BLaER1 (cell line): ENCODE results near the gene TULP3.

ENCODE experiments used
- H3K27ac ChIP-seq: shearing (Covaris generic); formaldehyde crosslinking; 2 replicates; pipeline ENCODE4 v1.8.1; 2022
- H3K27me3 ChIP-seq: shearing (Covaris generic); formaldehyde crosslinking; 2 replicates; pipeline ENCODE4 v1.8.1; 2022
- H3K36me3 ChIP-seq: shearing (Covaris generic); formaldehyde crosslinking; 2 replicates; pipeline ENCODE4 v1.8.1; 2022
- H3K4me1 ChIP-seq: shearing (Covaris generic); formaldehyde crosslinking; 2 replicates; pipeline ENCODE4 v1.8.1; 2022
- H3K4me2 ChIP-seq: shearing (Covaris generic); formaldehyde crosslinking; 2 replicates; pipeline ENCODE4 v1.8.1; 2022
- H3K4me3 ChIP-seq: shearing (Covaris generic); formaldehyde crosslinking; 2 replicates; pipeline ENCODE4 v1.8.1; 2022
- H3K9ac ChIP-seq: shearing (Covaris generic); formaldehyde crosslinking; 2 replicates; pipeline ENCODE4 v1.8.1; 2022
- H3K9me3 ChIP-seq: shearing (Covaris generic); formaldehyde crosslinking; 2 replicates; pipeline ENCODE4 v1.8.1; 2022
- H4K20me1 ChIP-seq: shearing (Covaris generic); formaldehyde crosslinking; 2 replicates; pipeline ENCODE4 v1.8.1; 2022
- Cebpa-rat ChIP-seq: shearing (Covaris generic); IDR thresholded peaks from 2 replicates; pipeline ENCODE4 v1.8.1; 2022

The TULP3 gene

DNA sequence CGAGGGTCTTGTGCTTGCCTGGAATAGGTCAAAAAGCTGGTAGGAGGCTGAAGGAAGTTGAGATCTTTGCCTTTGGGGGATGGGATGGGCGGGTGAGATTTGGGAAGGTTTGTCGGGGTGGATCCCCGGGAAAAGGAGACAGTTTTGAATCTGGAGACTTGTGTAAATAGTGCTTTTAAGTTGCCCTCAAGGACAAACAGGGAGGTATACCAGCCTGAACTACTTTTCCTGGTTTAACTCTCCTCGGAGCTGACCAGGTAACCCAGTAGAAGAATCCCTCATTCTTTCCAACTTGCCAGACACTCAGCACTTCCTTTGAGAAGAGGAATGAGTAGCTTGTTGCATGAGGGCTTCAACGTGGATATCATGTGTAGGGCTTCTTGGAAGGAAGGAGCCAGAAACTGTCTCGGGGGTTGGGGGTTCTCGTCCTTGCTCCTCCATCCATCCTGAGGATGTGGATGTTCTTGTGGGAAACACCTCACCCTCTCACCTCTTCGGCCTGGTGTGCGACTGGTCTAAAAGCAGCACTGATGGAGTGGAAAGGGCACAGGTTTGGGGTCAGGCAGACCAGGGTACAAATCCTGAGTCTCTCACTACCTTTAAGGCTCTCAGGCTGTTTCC is 70.4 kb downstream of the TULP3 start:
- Histone ChIP-seq H3K4me3 (peak overlapping the region; percentile 91), H3K27me3 (no peaks in the 10 kb centered on the region), H4K20me1 (peaks cover 54% of the 10 kb centered on the region), H3K9me3 (no peaks in the 10 kb centered on the region), H3K9ac (peak overlapping the region; percentile 82; the same call in 1 of the 2 replicates), H3K27ac (no peak overlapping the region), H3K36me3 (peaks cover 23% of the 10 kb centered on the region), H3K4me2 (peak overlapping the region; percentile 85), H3K4me1 (peaks cover 39% of the 10 kb centered on the region)
- no peak for TF ChIP-seq Cebpa-rat

GRCh38 chr12:2961705-2962104 is 71.0 kb downstream of the TULP3 start:
- H3K4me2 ChIP-seq, result peak overlapping the region; percentile 85
- H3K9ac ChIP-seq, result 0 out of 2 replicates have a peak overlapping the region, but pooled peaks have one; percentile 82
- H3K36me3 ChIP-seq, result peaks cover 29% of the 10 kb centered on the region
- peaks cover 59% of the 10 kb centered on the region for H4K20me1 ChIP-seq
- no peak overlapping the region for H3K4me3 ChIP-seq
- peaks cover 39% of the 10 kb centered on the region for H3K4me1 ChIP-seq
- H3K27ac ChIP-seq, result no peak overlapping the region
- no peak for TF ChIP-seq Cebpa-rat
- no peaks in the 10 kb centered on the region for H3K9me3 ChIP-seq
- H3K27me3 ChIP-seq, result no peaks in the 10 kb centered on the region

- Histone ChIP-seq H3K9ac (no peak overlapping the region), H3K27me3 (no peaks in the 10 kb centered on the region), H4K20me1 (peaks cover 72% of the 10 kb centered on the region), H3K4me2 (no peak overlapping the region), H3K4me3 (no peak overlapping the region), H3K4me1 (peaks cover 30% of the 10 kb centered on the region), H3K36me3 (peaks cover 34% of the 10 kb centered on the region), H3K9me3 (no peaks in the 10 kb centered on the region), H3K27ac (0 out of 2 replicates have a peak overlapping the region, but pooled peaks have one; percentile 13)
- TF ChIP-seq Cebpa-rat, result no peak
These were observed 72.6 kb downstream of the TULP3 start for GRCh38 chr12:2963154-2963759.

- H3K36me3 ChIP-seq, result peaks cover 38% of the 10 kb centered on the region
- no peak for TF ChIP-seq Cebpa-rat
- no peaks in the 10 kb centered on the region for H3K9me3 ChIP-seq
- H3K27me3 ChIP-seq, result no peaks in the 10 kb centered on the region
- H3K4me1 ChIP-seq, result peaks cover 27% of the 10 kb centered on the region
- no peak overlapping the region for H3K9ac ChIP-seq
- H4K20me1 ChIP-seq, result peaks cover 78% of the 10 kb centered on the region
- no peak overlapping the region for H3K4me3 ChIP-seq
- H3K27ac ChIP-seq, result no peak overlapping the region
- no peak overlapping the region for H3K4me2 ChIP-seq
These were observed 73.1 kb downstream of the TULP3 start for GRCh38 chr12:2963760-2964292.

GRCh38 chr12:2967651-2968050 is 77.0 kb downstream of the TULP3 start:
- peaks cover 60% of the 10 kb centered on the region for H3K36me3 ChIP-seq
- no peak overlapping the region for H3K9ac ChIP-seq
- peaks cover 86% of the 10 kb centered on the region for H4K20me1 ChIP-seq
- peaks cover 26% of the 10 kb centered on the region for H3K4me1 ChIP-seq
- H3K9me3 ChIP-seq, result no peaks in the 10 kb centered on the region
- no peak for TF ChIP-seq Cebpa-rat
- no peak overlapping the region for H3K27ac ChIP-seq
- H3K27me3 ChIP-seq, result no peaks in the 10 kb centered on the region
- H3K4me2 ChIP-seq, result no peak overlapping the region
- no peak overlapping the region for H3K4me3 ChIP-seq

- peaks cover 73% of the 10 kb centered on the region for H4K20me1 ChIP-seq
- peaks cover 18% of the 10 kb centered on the region for H3K4me1 ChIP-seq
- H3K4me2 ChIP-seq, result peak overlapping the region; percentile 40
- H3K9ac ChIP-seq, result no peak overlapping the region
- no peak overlapping the region for H3K4me3 ChIP-seq
- no peaks in the 10 kb centered on the region for H3K9me3 ChIP-seq
- peaks cover 61% of the 10 kb centered on the region for H3K36me3 ChIP-seq
- no peak for TF ChIP-seq Cebpa-rat
- H3K27ac ChIP-seq, result no peak overlapping the region
- no peaks in the 10 kb centered on the region for H3K27me3 ChIP-seq
These were observed 80.1 kb downstream of the TULP3 start for GRCh38 chr12:2970744-2971143.

GRCh38 chr12:2973566-2973965 is 82.9 kb downstream of the TULP3 start:
- TF ChIP-seq Cebpa-rat, result no peak
- Histone ChIP-seq H3K9me3 (no peaks in the 10 kb centered on the region), H4K20me1 (peaks cover 69% of the 10 kb centered on the region), H3K36me3 (peaks cover 51% of the 10 kb centered on the region), H3K4me1 (peaks cover 18% of the 10 kb centered on the region), H3K27ac (no peak overlapping the region), H3K9ac (no peak overlapping the region), H3K4me2 (no peak overlapping the region), H3K4me3 (no peak overlapping the region), H3K27me3 (no peaks in the 10 kb centered on the region)

DNA sequence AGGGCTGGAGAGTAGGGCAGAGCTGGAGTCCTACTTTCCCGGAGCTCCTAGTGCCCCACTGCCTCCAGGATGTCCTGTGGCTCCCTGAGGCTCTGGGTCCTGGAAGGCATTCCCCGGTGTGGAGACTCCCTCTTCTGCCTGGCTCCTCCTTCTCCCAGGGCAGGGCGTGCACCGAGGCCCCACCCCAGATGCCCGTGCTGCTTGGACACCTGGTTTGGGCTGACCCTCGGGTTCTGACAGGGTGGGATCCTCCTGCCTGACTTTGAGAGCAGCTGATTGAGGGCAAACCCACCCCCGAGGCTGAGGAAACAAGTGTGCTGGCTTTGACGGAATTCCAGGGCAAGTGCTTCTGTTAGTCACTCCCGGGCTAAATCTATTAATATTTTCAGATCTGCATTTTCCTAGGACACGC is 83.9 kb downstream of the TULP3 start:
- Histone ChIP-seq H3K4me1 (peaks cover 18% of the 10 kb centered on the region), H3K4me2 (no peak overlapping the region), H3K27ac (no peak overlapping the region), H3K36me3 (peaks cover 48% of the 10 kb centered on the region), H4K20me1 (peaks cover 59% of the 10 kb centered on the region), H3K4me3 (no peak overlapping the region), H3K9me3 (no peaks in the 10 kb centered on the region), H3K9ac (no peak overlapping the region), H3K27me3 (no peaks in the 10 kb centered on the region)
- TF ChIP-seq Cebpa-rat, result no peak

GRCh38 chr12:2976581-2976996 is 85.9 kb downstream of the TULP3 start:
- TF ChIP-seq Cebpa-rat, result no peak
- H3K9me3 ChIP-seq, result no peaks in the 10 kb centered on the region
- no peak overlapping the region for H3K4me2 ChIP-seq
- H3K4me1 ChIP-seq, result no peaks in the 10 kb centered on the region
- H3K27me3 ChIP-seq, result no peaks in the 10 kb centered on the region
- H3K36me3 ChIP-seq, result peaks cover 57% of the 10 kb centered on the region
- no peak overlapping the region for H3K27ac ChIP-seq
- peaks cover 59% of the 10 kb centered on the region for H4K20me1 ChIP-seq
- H3K9ac ChIP-seq, result no peak overlapping the region
- no peak overlapping the region for H3K4me3 ChIP-seq

- H3K36me3 ChIP-seq, result peaks cover 59% of the 10 kb centered on the region
- H3K27me3 ChIP-seq, result no peaks in the 10 kb centered on the region
- no peaks in the 10 kb centered on the region for H3K4me1 ChIP-seq
- H3K9ac ChIP-seq, result no peak overlapping the region
- peaks cover 71% of the 10 kb centered on the region for H4K20me1 ChIP-seq
- H3K9me3 ChIP-seq, result no peaks in the 10 kb centered on the region
- no peak overlapping the region for H3K4me2 ChIP-seq
- TF ChIP-seq Cebpa-rat, result no peak
- H3K27ac ChIP-seq, result no peak overlapping the region
- no peak overlapping the region for H3K4me3 ChIP-seq
These were observed 87.1 kb downstream of the TULP3 start for GRCh38 chr12:2977776-2978175.
